ENCODE measurements around the gene PTPN6. TPM values are rescaled to one million over a fixed set of nuclear protein-coding genes. Genes with fewer than 3 reads are reported as not detected.
A peak's percentile ranks its signal among the peaks of the same experiment; 100 is the strongest.

Gene PTPN6
- total and polyA plus RNA-seq, 9 donors: 4.6 to 25.3 (median 9.8) TPM

GRCh38 chr12:6961278-6961694 lies 10.1 kb downstream of the PTPN6 start:
- H3K36me3 ChIP-seq: no peaks in the 10 kb centered on the region
- peak; percentile 63 to 83 (median 69) for DNase-seq
- peaks cover 8% of the 10 kb centered on the region for H3K4me1 ChIP-seq (ENCODE audit: insufficient read depth)
- H3K27ac ChIP-seq: peak overlapping the region; percentile 11 to 58
- intact Hi-C loops (cut with DNase I): loop anchor here in 2 of 4 donors (10.0 kb wide), 1 partner anchor 96 kb away; the partner anchor contains the start of gene TPI1 (in 2 of the 2)
- no peaks in the 10 kb centered on the region for H3K27me3 ChIP-seq
- H3K4me3 ChIP-seq: peak overlapping the region; percentile 20
- H3K9me3 ChIP-seq: no peaks in the 10 kb centered on the region
- TF ChIP-seq POLR2A (IDR thresholded peaks at IDR 0.05) (no peak), CTCF (IDR thresholded peaks at IDR 0.05) (no peak), EP300 (IDR thresholded peaks at IDR 0.05) (no peak)
- 22 to 50% (median 31%) methylated on average over 24 of the region's 24 CpGs for WGBS, 3 donors

- peak overlapping the region; percentile 20 for H3K4me3 ChIP-seq
- no peaks in the 10 kb centered on the region for H3K9me3 ChIP-seq
- peaks cover 8% of the 10 kb centered on the region for H3K4me1 ChIP-seq (ENCODE audit: insufficient read depth)
- WGBS, 3 donors: 22 to 32% (median 24%) methylated on average over 16 of the region's 16 CpGs
- no peaks in the 10 kb centered on the region for H3K27me3 ChIP-seq
- peak in 4 of 5 donors; percentile 55 to 73 (median 66) for DNase-seq
- H3K36me3 ChIP-seq: no peaks in the 10 kb centered on the region
- H3K27ac ChIP-seq: peak overlapping the region; percentile 11 to 58
- intact Hi-C loops (cut with DNase I): loop anchor here in 2 of 4 donors (10.0 kb wide), 1 partner anchor 97 kb away; the partner anchor contains the start of gene TPI1 (in 2 of the 2)
- TF ChIP-seq EP300 (IDR thresholded peaks at IDR 0.05) (no peak), CTCF (IDR thresholded peaks at IDR 0.05) (peak in 1 of 3 donors; percentile 19)
These were observed 10.6 kb downstream of the PTPN6 start for GRCh38 chr12:6961695-6962284.

- no peaks in the 10 kb centered on the region for H3K27me3 ChIP-seq
- H3K9me3 ChIP-seq: no peaks in the 10 kb centered on the region
- intact Hi-C loops (cut with DNase I): loop anchor here in 2 of 4 donors (10.0 kb wide), 1 partner anchor 98 kb away; the partner anchor contains the start of gene TPI1 (in 2 of the 2)
- 75 to 79% (median 78%) methylated on average over 25 of the region's 25 CpGs for whole genome bisulfite sequencing, 3 donors
- peak in 4 of 5 donors; percentile 24 to 47 (median 36) for DNase-seq
- peaks cover 8% of the 10 kb centered on the region for H3K4me1 ChIP-seq (ENCODE audit: insufficient read depth)
- H3K36me3 ChIP-seq: no peaks in the 10 kb centered on the region
- H3K27ac ChIP-seq: peak overlapping the region in 1 of 2 donors; percentile 58
- no peak overlapping the region for H3K4me3 ChIP-seq
- TF ChIP-seq CTCF (IDR thresholded peaks at IDR 0.05): no peak
- no peak for TF ChIP-seq EP300 (IDR thresholded peaks at IDR 0.05)
- TF ChIP-seq POLR2A (IDR thresholded peaks at IDR 0.05): no peak
These were observed 11.3 kb downstream of the PTPN6 start for GRCh38 chr12:6962285-6963015.

GRCh38 chr12:6963016-6963731 lies 12.0 kb downstream of the PTPN6 start:
- 80 to 81% (median 81%) methylated on average over 30 to 32 of the region's 32 CpGs for WGBS, 3 donors
- H3K4me3 ChIP-seq: peak overlapping the region; percentile 14
- H3K4me1 ChIP-seq (ENCODE audit: insufficient read depth): peaks cover 8% of the 10 kb centered on the region
- H3K27me3 ChIP-seq: no peaks in the 10 kb centered on the region
- DNase-seq: peak in 4 of 5 donors; percentile 37 to 56 (median 48)
- no peak for TF ChIP-seq POLR2A (IDR thresholded peaks at IDR 0.05)
- no peak for TF ChIP-seq EP300 (IDR thresholded peaks at IDR 0.05)
- no peak for TF ChIP-seq CTCF (IDR thresholded peaks at IDR 0.05)
- no peaks in the 10 kb centered on the region for H3K36me3 ChIP-seq
- no peaks in the 10 kb centered on the region for H3K9me3 ChIP-seq
- no peak overlapping the region for H3K27ac ChIP-seq
- intact Hi-C loops (cut with DNase I): loop anchor here in 2 of 4 donors (10.0 kb wide), 1 partner anchor 98 kb away; the partner anchor contains the start of gene TPI1 (in 2 of the 2)
